B cell (primary cell): ENCODE measurements around the gene FITM1. TPM values are rescaled to one million over a fixed set of nuclear protein-coding genes. Genes with fewer than 3 reads are reported as not detected.

ENCODE experiments used
- ATAC-seq: fragments of 200-7000 bp; cut with Tn5 transposase; one replicate; pipeline ENCODE4 v1.10.0; 2021; ENCODE audit warnings: low read depth, mild to moderate bottlenecking, moderate number of reproducible peaks, moderate library complexity
- CTCF ChIA-PET: fragments of 350-600 bp; sonication (Branson Sonifier 250); formaldehyde crosslinking; loops from one replicate; lab custom pipeline; 2021; ENCODE audit warnings: antibody characterized with exemption, inconsistent platforms; lab: Charles Lee
- POLR2A ChIA-PET: fragments of 350-600 bp; sonication (Branson Sonifier 250); formaldehyde crosslinking; loops from one replicate; lab custom pipeline; 2021; ENCODE audit warnings: antibody characterized with exemption; lab: Charles Lee
- DNase-seq: peaks from one replicate; pipeline ENCODE4 v3.0.0; 2013
- H2AFZ ChIP-seq: 2 replicates; pipeline ENCODE4 v1.6.1; 2012; ENCODE audit warnings: mild to moderate bottlenecking, low read depth, low read length; ENCODE audit not compliant: insufficient read depth, poor library complexity, severe bottlenecking
- H3K27ac ChIP-seq, 2 donors: 1 replicate in 1 of 2; 2 replicates in 1 of 2; pipeline ENCODE4 v1.5.1; 2012 to 2013; ENCODE audit warnings: low read length in 2 of 2, mild to moderate bottlenecking in 2 of 2, moderate library complexity in 1 of 2
- H3K27me3 ChIP-seq, 4 experiments: fragments of 200-600 bp in 1 of 4; sonication (generic) in 1 of 4; replicated peaks in 1 of 4; 1 replicate in 2 of 4; 2 replicates in 2 of 4; pipeline versions ENCODE4 v1.6.1 to v1.7.0; 2013 to 2016; ENCODE audit warnings: low read length in 3 of 4, mild to moderate bottlenecking in 2 of 4, mixed read lengths in 1 of 4, moderate library complexity in 1 of 4; ENCODE audit not compliant: insufficient read depth in 4 of 4, control insufficient read depth in 3 of 4; ENCODE audit errors: control extremely low read depth in 1 of 4
- H3K36me3 ChIP-seq, 2 experiments: replicated peaks in 1 of 2; 1 replicate in 1 of 2; 2 replicates in 1 of 2; pipeline versions ENCODE4 v1.6.1 to v1.7.1; 2013; ENCODE audit warnings: low read length in 1 of 2; ENCODE audit not compliant: insufficient read depth in 2 of 2, control insufficient read depth in 1 of 2; ENCODE audit errors: control extremely low read depth in 1 of 2, extremely low read depth in 1 of 2
- H3K4me1 ChIP-seq, 2 donors: fragments of 200-600 bp in 1 of 2; sonication (generic) in 1 of 2; 1 replicate in 1 of 2; 2 replicates in 1 of 2; pipeline versions ENCODE4 v1.5.1 to v1.6.1; 2013 to 2017; ENCODE audit warnings: low read length in 2 of 2; ENCODE audit not compliant: control insufficient read depth in 2 of 2, insufficient read depth in 2 of 2
- H3K4me2 ChIP-seq: replicated peaks from 2 replicates; pipeline ENCODE3; 2012; ENCODE audit warnings: mild to moderate bottlenecking, low read depth, low read length; ENCODE audit not compliant: poor library complexity, severe bottlenecking
- H3K4me3 ChIP-seq, 5 experiments: fragments of 200-600 bp in 1 of 5; sonication (generic) in 1 of 5; 1 replicate in 3 of 5; 2 replicates in 2 of 5; pipeline versions ENCODE4 v1.5.1 to v1.7.0; 2011 to 2016; ENCODE audit warnings: low read length in 4 of 5, mild to moderate bottlenecking in 4 of 5, low read depth in 2 of 5, control low read depth in 1 of 5, moderate library complexity in 1 of 5; ENCODE audit not compliant: insufficient read depth in 1 of 5; ENCODE audit errors: control extremely low read depth in 1 of 5, extremely low read depth in 1 of 5
- H3K79me2 ChIP-seq: fragments of 200-600 bp; sonication (generic); one replicate; pipeline ENCODE4 v1.6.0; 2016; ENCODE audit warnings: low read length; ENCODE audit not compliant: control insufficient read depth, insufficient read depth
- H3K9ac ChIP-seq: fragments of 200-600 bp; sonication (generic); 2 replicates; pipeline ENCODE4 v1.6.1; 2017; ENCODE audit warnings: mild to moderate bottlenecking, low read length, moderate library complexity
- H3K9me3 ChIP-seq, 3 donors: one replicate each; pipeline versions ENCODE4 v1.6.1 to v1.7.1; 2013; ENCODE audit warnings: low read length in 2 of 3; ENCODE audit not compliant: control insufficient read depth in 2 of 3, insufficient read depth in 1 of 3; ENCODE audit errors: control extremely low read depth in 1 of 3
- H4K20me1 ChIP-seq: 2 replicates; pipeline ENCODE4 v1.6.0; 2012; ENCODE audit warnings: mild to moderate bottlenecking, low read length; ENCODE audit not compliant: insufficient read depth, control insufficient read depth, poor library complexity, severe bottlenecking
- H3K27ac Mint-ChIP-seq: one replicate; pipeline ENCODE4 v1.8.0; 2021; ENCODE audit warnings: mixed read lengths
- H3K27me3 Mint-ChIP-seq: one replicate; pipeline ENCODE4 v1.8.0; 2021; ENCODE audit warnings: mixed read lengths
- H3K4me1 Mint-ChIP-seq: one replicate; pipeline ENCODE4 v1.8.0; 2021; ENCODE audit warnings: mixed read lengths
- H3K4me3 Mint-ChIP-seq: one replicate; pipeline ENCODE4 v1.8.0; 2021; ENCODE audit warnings: mixed read lengths
- H3K9me3 Mint-ChIP-seq: one replicate; pipeline ENCODE4 v1.8.0; 2022; ENCODE audit warnings: mixed read lengths; ENCODE audit not compliant: insufficient read depth
- CTCF ChIP-seq: fragments of 200-600 bp; IDR thresholded peaks from one replicate; pipeline ENCODE4 v1.8.0; 2022; ENCODE audit warnings: antibody characterized with exemption, mild to moderate bottlenecking
- EZH2 ChIP-seq: IDR thresholded peaks from 2 replicates; pipeline ENCODE4 v1.6.1; 2012; ENCODE audit warnings: borderline replicate concordance, low read depth, mild to moderate bottlenecking, moderate library complexity, low read length; ENCODE audit not compliant: insufficient read depth, poor library complexity, severe bottlenecking
- WGBS: methylation state at CpG from one replicate; pipeline ENCODE4 v1.1.5; 2013; ENCODE audit warnings: missing lambda C conversion rate; ENCODE audit not compliant: insufficient coverage; 5-methylcytosine and 5-hydroxymethylcytosine counted together
- intact Hi-C: fragments of 100-400 bp; cut with micrococcal nuclease; formaldehyde crosslinking; loops from one replicate; pipeline ENCODE4 v1.10.0; 2022
- polyA plus RNA-seq: library from polyadenylated mRNA; depleted of rRNA; stranded (reverse); fragments of >200 nt; gene quantifications from 2 replicates; pipeline ENCODE4 v1.2.3, GENCODE V29; 2012
- total RNA-seq, 2 donors: library from RNA; stranded (reverse); fragments of 120-200 nt in 1 of 2; gene quantifications; 1 replicate in 1 of 2; 2 replicates in 1 of 2; pipeline versions ENCODE4 v1.2.3 to v1.2.4, GENCODE V29; 2013 to 2022

FITM1 gene
- total and polyA plus RNA-seq, 2 donors (not counting 1 experiment from before 2014, with no cell fraction given), result 2.6 to 3.3 TPM

DNA sequence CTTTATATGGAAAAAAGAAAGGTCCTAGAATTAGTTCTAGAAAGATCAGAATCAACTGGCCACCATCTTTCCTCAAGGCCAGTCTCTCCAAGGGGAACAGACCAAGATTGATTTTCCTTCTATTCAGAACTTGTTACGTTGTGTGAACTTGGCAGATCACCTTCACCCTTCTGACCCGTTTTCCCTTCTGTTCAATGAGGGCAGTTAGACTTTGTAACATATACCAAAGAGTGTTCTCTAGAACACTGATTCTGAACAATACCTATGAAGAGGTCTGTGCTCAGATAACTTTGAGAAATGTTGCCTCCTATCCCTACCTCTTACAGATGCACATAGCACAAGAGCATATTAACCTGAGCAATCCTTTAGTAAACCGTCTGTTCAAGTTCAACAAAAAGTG lies 47.0 kb upstream of the FITM1 start:
- 100% methylated on average over 1 of the region's 3 CpGs for WGBS
- Histone ChIP-seq H2AFZ (no peak overlapping the region), H3K4me1 (peaks cover 18 to 21% of the 10 kb centered on the region in 2 donors), H3K4me2 (no peak overlapping the region), H3K9ac (no peak overlapping the region), H3K36me3 (no peaks in the 10 kb centered on the region), H3K27ac (no peak overlapping the region), H4K20me1 (no peaks in the 10 kb centered on the region), H3K4me3 (no peak overlapping the region), H3K9me3 (no peaks in the 10 kb centered on the region), H3K27me3 (no peaks in the 10 kb centered on the region), H3K79me2 (peaks cover 2% of the 10 kb centered on the region)
- Mint-ChIP-seq H3K27me3 (no peaks in the 10 kb centered on the region), H3K9me3 (no peaks in the 10 kb centered on the region), H3K27ac (peak overlapping the region; percentile 43), H3K4me3 (no peak overlapping the region), H3K4me1 (peaks cover 23% of the 10 kb centered on the region)
- ChIA-PET CTCF (interaction anchor here (3.3 to 8.0 kb wide), 3 partner anchors 10 to 25 kb away, joined by 17 to 96 read pairs (median 75); partner anchors contain the start of gene PCK2), POLR2A (interaction anchor here (0.6 to 1.0 kb wide), 2 partner anchors 12 to 32 kb away, joined by 3 read pairs; partner anchors contain the start of gene CARMIL3)
- ATAC-seq (no peak), DNase-seq (no peak)
- intact Hi-C loops, result no loop called here
- TF ChIP-seq EZH2 (no peak), CTCF (no peak)

GRCh38 chr14:24084440-24084839 lies 46.0 kb upstream of the FITM1 start:
- Histone ChIP-seq H3K4me1 (peaks cover 18 to 21% of the 10 kb centered on the region in 2 donors), H3K9me3 (no peaks in the 10 kb centered on the region), H2AFZ (no peak overlapping the region), H3K4me2 (no peak overlapping the region), H3K27me3 (no peaks in the 10 kb centered on the region), H3K4me3 (no peak overlapping the region), H4K20me1 (no peaks in the 10 kb centered on the region), H3K36me3 (no peaks in the 10 kb centered on the region), H3K9ac (no peak overlapping the region), H3K79me2 (peaks cover 4% of the 10 kb centered on the region), H3K27ac (no peak overlapping the region)
- no peak overlapping the region for H3K4me3 Mint-ChIP-seq
- DNase-seq (no peak), ATAC-seq (no peak)
- POLR2A ChIA-PET, result no interaction called here
- peaks cover 21% of the 10 kb centered on the region for H3K4me1 Mint-ChIP-seq
- no peaks in the 10 kb centered on the region for H3K27me3 Mint-ChIP-seq
- H3K9me3 Mint-ChIP-seq, result no peaks in the 10 kb centered on the region
- WGBS, result 100% methylated on average over 2 of the region's 2 CpGs
- CTCF ChIA-PET, result interaction anchor here (1.2 to 8.0 kb wide), 3 partner anchors 24 to 29 kb away, joined by 3 to 75 read pairs (median 17); no protein-coding TSS in a partner anchor
- intact Hi-C loops, result no loop called here
- H3K27ac Mint-ChIP-seq, result no peak overlapping the region
- no peak for TF ChIP-seq CTCF
- no peak for TF ChIP-seq EZH2
